OCI-LY3 (cell line): ENCODE results near the gene ANXA8L1.
"Not testable (repeated sequence)": the region's sequence is repeated elsewhere in the genome, so short reads cannot be mapped to it uniquely, and the experiment has no call there.

ENCODE experiments used
- H2AFZ ChIP-seq: fragments of 200-600, 300-600 bp; shearing (Covaris generic); 2 replicates; pipeline ENCODE4 v1.6.0; 2014; ENCODE audit warnings: antibody characterized with exemption, low read depth, low read length
- H3K27ac ChIP-seq: fragments of 200-600, 300-600 bp; sonication (generic); 2 replicates; pipeline ENCODE4 v1.5.1; 2014; ENCODE audit warnings: mild to moderate bottlenecking, low read length, moderate library complexity, mixed read lengths
- H3K27me3 ChIP-seq: fragments of 200-600, 300-600 bp; sonication (generic); 2 replicates; pipeline ENCODE4 v1.6.1; 2014; ENCODE audit warnings: low read depth, low read length, mixed read lengths
- H3K36me3 ChIP-seq: fragments of 200-600, 300-600 bp; sonication (generic); replicated peaks from 2 replicates; pipeline ENCODE3; 2014; ENCODE audit warnings: low read depth, low read length, mixed read lengths
- H3K4me1 ChIP-seq: fragments of 300-600, 200-600 bp; sonication (generic); 2 replicates; pipeline ENCODE4 v1.6.1; 2014; ENCODE audit warnings: low read length, mixed read lengths
- H3K4me2 ChIP-seq: fragments of 200-600, 300-600 bp; sonication (generic); 2 replicates; pipeline ENCODE4 v1.6.1; 2014; ENCODE audit warnings: low read length, mixed read lengths
- H3K4me3 ChIP-seq: fragments of 300-600, 200-600 bp; sonication (generic); 2 replicates; pipeline ENCODE4 v1.5.1; 2014; ENCODE audit warnings: antibody characterized with exemption, mild to moderate bottlenecking, low read length, moderate library complexity
- H3K79me2 ChIP-seq: fragments of 300-600, 200-600 bp; shearing (Covaris generic); 2 replicates; pipeline ENCODE4 v1.6.1; 2014; ENCODE audit warnings: mild to moderate bottlenecking, low read length, mixed read lengths
- H3K9ac ChIP-seq: fragments of 300-600, 200-600 bp; shearing (Covaris generic); 2 replicates; pipeline ENCODE4 v1.6.0; 2014; ENCODE audit warnings: mild to moderate bottlenecking, low read length, moderate library complexity
- H3K9me3 ChIP-seq: fragments of 200-600, 300-600 bp; shearing (Covaris generic); 2 replicates; pipeline ENCODE4 v1.6.1; 2014; ENCODE audit warnings: low read length, mixed read lengths; ENCODE audit not compliant: insufficient read depth
- H4K20me1 ChIP-seq: fragments of 200-600, 300-600 bp; sonication (generic); 2 replicates; pipeline ENCODE4 v1.6.1; 2016; ENCODE audit warnings: low read length, mixed read lengths; ENCODE audit not compliant: insufficient read depth

Gene ANXA8L1

GRCh38 chr10:46423550-46423949 is 48.0 kb downstream of the ANXA8L1 start:
- not testable (repeated sequence) for H3K4me3 ChIP-seq, H4K20me1 ChIP-seq, H3K79me2 ChIP-seq, H3K36me3 ChIP-seq, H3K4me2 ChIP-seq, H3K9me3 ChIP-seq, H2AFZ ChIP-seq, H3K4me1 ChIP-seq, H3K27me3 ChIP-seq, H3K27ac ChIP-seq, H3K9ac ChIP-seq

GRCh38 chr10:46440942-46441341 is 65.4 kb downstream of the ANXA8L1 start:
- H3K4me3 ChIP-seq, result not testable (repeated sequence)

More at GRCh38 chr10:46440942-46441341, 65.4 kb downstream of the ANXA8L1 start:
- not testable (repeated sequence) for H3K36me3 ChIP-seq, H3K4me1 ChIP-seq, H3K9ac ChIP-seq, H3K9me3 ChIP-seq, H4K20me1 ChIP-seq, H3K27me3 ChIP-seq, H2AFZ ChIP-seq, H3K4me2 ChIP-seq, H3K79me2 ChIP-seq, H3K27ac ChIP-seq
